Ectodermal cell (in vitro differentiated cells): ENCODE results near the gene GUCA2A.

Experiments
- H3K27ac ChIP-seq: 2 replicates; pipeline ENCODE4 v1.7.0; 2013; ENCODE audit warnings: mild to moderate bottlenecking, low read depth, low read length; ENCODE audit not compliant: insufficient read depth, poor library complexity, severe bottlenecking
- H3K27me3 ChIP-seq: 2 replicates; pipeline ENCODE4 v1.7.0; 2013; ENCODE audit warnings: mild to moderate bottlenecking, low read length; ENCODE audit not compliant: insufficient read depth, control insufficient read depth, poor library complexity, severe bottlenecking
- H3K36me3 ChIP-seq: one replicate; pipeline ENCODE4 v1.7.0; 2013; ENCODE audit warnings: low read length; ENCODE audit not compliant: control insufficient read depth, insufficient read depth
- H3K4me1 ChIP-seq: one replicate; pipeline ENCODE4 v1.7.0; 2013; ENCODE audit warnings: low read length; ENCODE audit not compliant: control insufficient read depth, insufficient read depth
- H3K4me3 ChIP-seq: 2 replicates; pipeline ENCODE4 v1.7.0; 2013; ENCODE audit warnings: low read depth, low read length, control low read depth; ENCODE audit not compliant: insufficient read depth
- H3K9me3 ChIP-seq: 2 replicates; pipeline ENCODE4 v1.7.0; 2013; ENCODE audit warnings: mild to moderate bottlenecking, low read length, moderate library complexity; ENCODE audit not compliant: control insufficient read depth
- WGBS, 2 experiments: methylation state at CpG; one replicate each; pipeline ENCODE4 v1.1.7; 2013; ENCODE audit warnings: missing lambda C conversion rate in 2 of 2; 5-methylcytosine and 5-hydroxymethylcytosine counted together

Gene GUCA2A

DNA sequence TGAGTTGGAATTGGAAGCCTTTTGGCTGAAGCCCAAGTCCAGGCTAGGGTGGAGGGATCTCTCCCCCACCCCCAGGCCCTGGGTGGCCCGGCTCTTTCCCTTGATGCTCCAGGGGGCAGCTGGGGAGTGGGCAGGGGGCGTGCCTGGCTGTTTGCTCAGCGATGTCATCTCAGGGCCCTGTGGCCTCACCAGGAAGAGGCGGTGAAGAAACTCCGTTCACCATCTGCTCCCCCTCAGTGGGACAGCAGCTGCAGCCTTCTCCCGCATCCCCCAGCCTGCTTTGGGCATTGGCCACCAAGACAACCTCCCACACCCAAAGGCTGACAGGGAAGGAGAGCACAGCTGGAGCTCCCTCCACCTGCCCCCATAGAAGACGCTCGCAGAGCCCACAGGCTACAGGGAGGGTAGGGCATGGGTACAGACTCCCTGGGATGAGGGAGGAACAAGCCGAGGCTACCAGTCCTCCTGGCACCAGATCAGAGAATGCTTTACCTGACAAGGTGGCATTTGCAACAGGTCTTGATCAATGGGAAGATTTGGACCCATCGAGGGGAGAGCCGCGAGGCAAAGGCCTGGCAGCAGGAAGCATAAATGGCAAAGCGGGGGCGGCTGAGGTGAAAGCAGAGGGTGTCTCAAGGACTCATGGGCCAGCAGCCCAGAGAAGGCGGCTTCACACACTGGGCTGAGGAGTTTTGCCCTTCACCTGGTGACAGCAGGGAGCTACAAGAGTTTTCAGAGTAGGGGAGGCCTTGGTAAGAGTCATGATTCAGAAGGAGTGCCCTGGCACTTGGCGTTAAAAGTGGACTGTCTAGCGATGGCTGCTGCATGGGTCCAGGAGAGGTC, 6.5 kb upstream of the GUCA2A start:
- H3K36me3 ChIP-seq = no peaks in the 10 kb centered on the region
- H3K4me1 ChIP-seq = no peaks in the 10 kb centered on the region
- WGBS, 2 experiments = 79 to 82% methylated on average over 17 of the region's 17 CpGs
- H3K27ac ChIP-seq = no peak overlapping the region
- H3K4me3 ChIP-seq = no peak overlapping the region
- H3K27me3 ChIP-seq = no peaks in the 10 kb centered on the region
- no peaks in the 10 kb centered on the region for H3K9me3 ChIP-seq

DNA sequence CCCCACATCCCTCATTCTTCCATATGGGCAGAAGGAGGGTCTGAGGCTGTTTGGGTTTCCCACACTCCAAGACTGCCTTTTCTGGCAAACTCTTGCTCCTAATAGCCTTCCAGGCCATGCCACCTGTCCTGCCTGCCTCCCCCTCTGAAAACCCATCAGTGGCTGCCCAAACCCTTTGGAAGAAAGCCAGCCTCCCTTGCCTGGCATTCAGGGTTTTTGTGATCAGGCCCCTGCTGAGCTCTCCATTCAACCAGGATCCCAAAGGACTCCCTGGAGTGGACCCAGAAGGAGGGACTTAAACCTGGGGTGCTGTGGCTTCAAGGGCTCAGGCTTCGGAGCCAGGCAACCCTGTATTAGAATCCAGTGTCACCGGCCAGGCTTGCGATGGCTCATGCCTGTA, 4.2 kb upstream of the GUCA2A start:
- H3K36me3 ChIP-seq = no peaks in the 10 kb centered on the region
- WGBS, 2 experiments = 81 to 89% methylated on average over 3 of the region's 3 CpGs

DNA sequence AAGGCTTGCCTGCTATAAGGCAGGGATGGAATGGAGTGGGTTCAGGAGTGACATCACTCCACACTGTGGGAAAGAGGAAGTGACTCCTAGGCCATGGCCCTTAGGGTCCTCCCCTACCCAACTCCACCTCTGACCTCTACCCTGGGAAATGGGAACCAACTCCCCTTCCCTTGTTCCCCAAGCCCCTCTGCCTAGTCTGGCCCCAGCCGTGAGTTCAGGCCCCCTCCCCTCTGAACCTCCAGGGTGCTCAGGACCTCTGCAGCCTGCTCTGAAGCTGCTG, 3.8 kb upstream of the GUCA2A start:
- WGBS, 2 experiments = 73 to 87% methylated on average over 1 of the region's 1 CpG
- H3K27me3 ChIP-seq = no peaks in the 10 kb centered on the region
- no peaks in the 10 kb centered on the region for H3K4me1 ChIP-seq
- no peaks in the 10 kb centered on the region for H3K36me3 ChIP-seq
- H3K4me3 ChIP-seq = no peak overlapping the region
- no peaks in the 10 kb centered on the region for H3K9me3 ChIP-seq
- H3K27ac ChIP-seq = no peak overlapping the region

More for the DNA sequence above, 4.2 kb upstream of the GUCA2A start:
- no peak overlapping the region for H3K4me3 ChIP-seq
- no peaks in the 10 kb centered on the region for H3K4me1 ChIP-seq
- H3K9me3 ChIP-seq = no peaks in the 10 kb centered on the region
- no peak overlapping the region for H3K27ac ChIP-seq
- H3K27me3 ChIP-seq = no peaks in the 10 kb centered on the region

- no peaks in the 10 kb centered on the region for H3K36me3 ChIP-seq
- no peak overlapping the region for H3K4me3 ChIP-seq
- no peaks in the 10 kb centered on the region for H3K4me1 ChIP-seq
- WGBS, 2 experiments = 86 to 91% methylated on average over 21 of the region's 21 CpGs
- H3K9me3 ChIP-seq = no peaks in the 10 kb centered on the region
- H3K27me3 ChIP-seq = no peaks in the 10 kb centered on the region
- no peak overlapping the region for H3K27ac ChIP-seq
Observed at GRCh38 chr1:42167611-42168390, 3.3 kb upstream of the GUCA2A start.

DNA sequence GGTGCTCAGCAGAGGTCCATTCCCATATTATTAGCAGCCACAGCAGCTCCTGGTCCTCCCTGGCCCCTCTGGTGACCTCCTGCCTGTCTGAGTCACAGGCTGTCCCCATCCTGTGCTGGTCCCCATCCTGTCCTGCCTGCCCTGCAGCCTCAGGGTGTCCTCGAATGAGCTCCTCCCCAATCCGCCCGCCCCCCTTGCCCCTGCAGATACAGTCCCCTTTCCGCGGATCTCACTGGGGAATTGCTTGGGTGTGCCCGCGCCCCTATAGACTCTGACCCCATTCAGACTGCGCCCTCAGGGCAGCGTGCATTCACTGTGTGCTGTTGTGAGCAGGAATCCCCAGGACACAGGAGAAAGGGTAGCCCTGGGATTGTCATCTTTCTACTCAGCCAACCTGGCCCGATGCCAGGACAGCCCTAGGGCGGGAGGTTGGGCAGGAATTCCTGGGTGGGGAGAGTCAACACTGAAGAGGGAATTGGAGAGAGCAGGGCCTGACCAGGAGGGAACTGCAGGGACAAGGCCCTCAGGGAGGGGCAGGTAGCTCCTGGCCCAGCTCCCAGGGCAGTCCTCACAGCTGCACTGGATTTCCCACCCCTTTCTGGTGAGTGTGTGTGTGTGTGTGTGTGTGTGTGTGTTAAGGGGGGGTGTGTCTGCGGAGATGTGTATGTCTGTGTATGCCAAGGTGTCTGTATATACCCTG, 1.1 kb upstream of the GUCA2A start:
- Histone ChIP-seq H3K9me3 (no peaks in the 10 kb centered on the region), H3K27me3 (no peaks in the 10 kb centered on the region)
- WGBS, 2 experiments = 64 to 68% methylated on average over 12 of the region's 12 CpGs

GRCh38 chr1:42163536-42164503, 725 bp downstream of the GUCA2A start:
- H3K4me1 ChIP-seq = no peaks in the 10 kb centered on the region
- no peak overlapping the region for H3K4me3 ChIP-seq
- H3K36me3 ChIP-seq = no peaks in the 10 kb centered on the region
- no peaks in the 10 kb centered on the region for H3K27me3 ChIP-seq
- no peak overlapping the region for H3K27ac ChIP-seq
- H3K9me3 ChIP-seq = no peaks in the 10 kb centered on the region
- WGBS, 2 experiments = 95% methylated on average over 16 of the region's 16 CpGs

More for the DNA sequence above, 1.1 kb upstream of the GUCA2A start:
- Histone ChIP-seq H3K4me1 (no peaks in the 10 kb centered on the region), H3K27ac (no peak overlapping the region), H3K4me3 (no peak overlapping the region), H3K36me3 (no peaks in the 10 kb centered on the region)

GRCh38 chr1:42163114-42163513, 1.4 kb downstream of the GUCA2A start:
- 91 to 92% methylated on average over 2 of the region's 2 CpGs for WGBS, 2 experiments
- Histone ChIP-seq H3K9me3 (no peaks in the 10 kb centered on the region), H3K36me3 (no peaks in the 10 kb centered on the region), H3K27ac (no peak overlapping the region), H3K4me3 (no peak overlapping the region), H3K4me1 (no peaks in the 10 kb centered on the region), H3K27me3 (no peaks in the 10 kb centered on the region)

DNA sequence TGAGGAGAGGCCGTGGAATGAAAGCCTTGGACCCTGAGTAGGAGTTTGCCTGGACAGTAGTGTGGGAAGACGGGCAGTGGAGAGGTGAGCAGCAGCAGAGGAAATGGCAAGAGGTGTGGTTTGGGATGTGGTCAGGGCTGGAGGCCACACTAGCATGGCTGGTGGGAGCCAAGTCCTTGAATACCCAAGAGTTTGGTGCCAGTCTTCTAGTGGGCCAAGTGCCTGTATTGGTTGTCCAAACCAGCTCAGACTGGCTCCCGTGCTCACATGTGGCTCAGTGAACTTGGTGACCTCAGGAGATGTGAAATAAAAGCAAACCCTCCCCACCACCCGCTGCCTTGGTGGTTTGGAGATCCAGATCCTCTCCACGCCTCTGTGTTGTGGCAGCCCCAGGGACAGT, 2.4 kb downstream of the GUCA2A start:
- Histone ChIP-seq H3K4me3 (no peak overlapping the region), H3K27ac (no peak overlapping the region), H3K36me3 (no peaks in the 10 kb centered on the region), H3K9me3 (no peaks in the 10 kb centered on the region), H3K4me1 (no peaks in the 10 kb centered on the region), H3K27me3 (no peaks in the 10 kb centered on the region)
- 94% methylated on average over 5 of the region's 5 CpGs for WGBS, 2 experiments

GRCh38 chr1:42158189-42158588, 6.4 kb downstream of the GUCA2A start:
- H3K4me1 ChIP-seq = no peaks in the 10 kb centered on the region
- no peak overlapping the region for H3K4me3 ChIP-seq
- H3K27me3 ChIP-seq = no peaks in the 10 kb centered on the region
- no peaks in the 10 kb centered on the region for H3K9me3 ChIP-seq
- no peaks in the 10 kb centered on the region for H3K36me3 ChIP-seq
- 92 to 100% methylated on average over 1 of the region's 2 CpGs for WGBS, 2 experiments
- no peak overlapping the region for H3K27ac ChIP-seq
